Right lung (tissue), 10 donors: ENCODE data around the gene IDH2. TPM values are rescaled to one million over a fixed set of nuclear protein-coding genes. Genes with fewer than 3 reads are reported as not detected.
"Not testable (repeated sequence)": the region's sequence is repeated elsewhere in the genome, so short reads cannot be mapped to it uniquely, and the experiment has no call there.

Source experiments
- DNase-seq, 2 donors: peaks; one replicate each; pipeline ENCODE4 v3.0.0-alpha.2; 2013
- long read RNA-seq, 8 donors: transcript quantifications; one replicate each; lab custom pipeline, GENCODE V29; 2026
- polyA plus RNA-seq, 5 donors: library from polyadenylated mRNA; unstranded; fragments of 120-200 nt; gene quantifications; one replicate each; pipeline versions ENCODE4 v1.2.1 to v1.2.3, GENCODE V29; 2013; ENCODE audit warnings: inconsistent platforms in 1 of 5, low replicate concordance in 1 of 5; ENCODE audit not compliant: insufficient read length in 5 of 5, insufficient read depth in 1 of 5

IDH2 gene
- polyA plus RNA-seq: 100 to 1,000 TPM; 114 to 152 (median 118) TPM
- long read RNA-seq, donor 1, transcript IDH2-201 (11 exons, 2,694 nt): major isoform, 45 of 53 reads
- long read RNA-seq, donor 1, partial matches to known transcripts: 7 of 53 reads
- long read RNA-seq, donor 1, other reads (novel, unspliced or antisense): 0 of 53 reads
- long read RNA-seq, donor 2, transcript IDH2-201 (11 exons, 2,694 nt): major isoform, 37 of 37 reads
- long read RNA-seq, donor 2, partial matches to known transcripts: 0 of 37 reads
- long read RNA-seq, donor 2, other reads (novel, unspliced or antisense): 0 of 37 reads
- long read RNA-seq, donor 3, transcript IDH2-201 (11 exons, 2,694 nt): major isoform, 40 of 51 reads
- long read RNA-seq, donor 3, partial matches to known transcripts: 11 of 51 reads
- long read RNA-seq, donor 3, other reads (novel, unspliced or antisense): 0 of 51 reads
- long read RNA-seq, donor 4, transcript IDH2-201 (11 exons, 2,694 nt): major isoform, 22 of 23 reads
- long read RNA-seq, donor 4, partial matches to known transcripts: 0 of 23 reads
- long read RNA-seq, donor 4, other reads (novel, unspliced or antisense): 0 of 23 reads
- long read RNA-seq, donor 5, transcript IDH2-204 (9 exons, 1,449 nt): minor isoform, 5 of 50 reads
- long read RNA-seq, donor 5, transcript IDH2-201 (11 exons, 2,694 nt): major isoform, 40 of 50 reads
- long read RNA-seq, donor 5, partial matches to known transcripts: 5 of 50 reads
- long read RNA-seq, donor 5, other reads (novel, unspliced or antisense): 0 of 50 reads
- long read RNA-seq, donor 6, transcript IDH2-201 (11 exons, 2,694 nt): major isoform, 51 of 54 reads
- long read RNA-seq, donor 6, partial matches to known transcripts: 0 of 54 reads
- long read RNA-seq, donor 6, other reads (novel, unspliced or antisense): 0 of 54 reads
- long read RNA-seq, donor 7, transcript IDH2-201 (11 exons, 2,694 nt): major isoform, 20 of 21 reads
- long read RNA-seq, donor 7, partial matches to known transcripts: 0 of 21 reads
- long read RNA-seq, donor 7, other reads (novel, unspliced or antisense): 0 of 21 reads
- long read RNA-seq, donor 8, transcript IDH2-201 (11 exons, 2,694 nt): major isoform, 26 of 26 reads
- long read RNA-seq, donor 8, partial matches to known transcripts: 0 of 26 reads
- long read RNA-seq, donor 8, other reads (novel, unspliced or antisense): 0 of 26 reads

DNA sequence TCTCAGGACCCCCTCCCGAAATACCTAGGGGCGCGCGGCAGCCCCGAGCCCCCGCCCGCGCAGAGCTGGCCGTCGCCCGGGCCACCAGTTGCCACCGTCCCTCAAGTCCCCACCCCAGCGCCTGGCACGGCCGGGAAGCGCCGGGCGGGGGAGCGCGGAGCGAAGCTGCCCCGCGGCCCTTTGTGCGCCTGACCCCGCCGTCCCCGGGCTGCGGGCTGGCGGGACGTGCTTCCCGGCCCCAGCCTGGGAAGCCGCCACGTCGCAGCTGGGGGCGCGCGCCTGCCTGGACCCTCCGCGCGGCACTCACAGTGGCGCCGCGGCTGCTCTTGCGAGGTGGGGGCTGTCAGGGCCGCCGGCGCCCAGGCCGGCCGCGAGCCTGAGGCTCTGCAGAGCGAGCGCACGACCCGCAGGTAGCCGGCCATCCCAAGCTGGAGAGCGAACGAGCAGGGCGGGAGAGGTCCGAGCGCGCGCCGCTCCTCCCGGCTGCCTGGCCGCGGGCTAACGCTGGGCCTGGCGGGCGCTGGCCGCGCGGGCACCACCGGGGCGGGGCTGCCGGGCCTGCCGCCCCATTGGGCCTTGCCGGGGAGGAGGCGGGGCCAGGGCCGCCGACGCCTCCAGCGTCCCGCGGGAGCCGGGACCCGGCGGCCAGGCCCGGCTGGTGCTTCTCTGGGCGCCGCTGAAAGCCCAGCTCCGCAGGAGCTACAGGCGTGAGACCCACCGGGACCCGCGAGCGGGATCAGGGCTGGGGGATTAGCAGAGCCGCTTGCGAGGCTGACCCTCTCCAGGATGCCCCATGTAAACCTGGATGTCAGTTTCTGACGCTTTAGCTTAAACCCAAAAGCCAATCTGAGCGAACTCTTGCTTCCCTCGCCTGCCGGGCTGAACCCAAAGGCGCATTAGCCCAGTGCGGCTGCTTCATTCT is at the start of gene IDH2:
Gene IDH2, minus strand, starts transcription at position 500 of the 922 bp plus-strand sequence. Its CDS starts 78 bp downstream, at position 422.
- DNase-seq: peak; percentile 85 to 87

DNA sequence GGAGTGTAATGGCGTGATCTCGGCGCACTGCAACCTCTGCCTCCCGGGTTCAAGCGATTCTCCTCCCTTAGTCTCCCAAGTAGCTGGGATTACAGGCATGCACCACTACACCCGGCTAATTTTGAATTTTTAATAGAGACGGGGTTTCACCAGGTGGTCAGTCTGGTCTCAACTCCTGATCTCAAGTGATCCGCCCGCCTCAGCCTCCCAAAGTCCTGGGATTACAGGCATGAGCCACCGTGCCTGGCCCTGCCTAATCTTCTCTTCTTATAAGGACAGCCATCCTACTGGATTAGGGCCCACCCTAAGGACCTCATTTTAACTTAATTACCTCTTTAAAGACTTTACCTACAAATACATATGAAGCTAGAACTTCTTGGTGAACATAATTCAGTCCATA is 48.3 kb upstream of the IDH2 start:
- DNase-seq: not testable (repeated sequence)

- DNase-seq: no peak
Measured at GRCh38 chr15:90149609-90150340, 47.5 kb upstream of the IDH2 start.

- DNase-seq: not testable (repeated sequence)
Measured at GRCh38 chr15:90146198-90146761, 44.0 kb upstream of the IDH2 start.

DNA sequence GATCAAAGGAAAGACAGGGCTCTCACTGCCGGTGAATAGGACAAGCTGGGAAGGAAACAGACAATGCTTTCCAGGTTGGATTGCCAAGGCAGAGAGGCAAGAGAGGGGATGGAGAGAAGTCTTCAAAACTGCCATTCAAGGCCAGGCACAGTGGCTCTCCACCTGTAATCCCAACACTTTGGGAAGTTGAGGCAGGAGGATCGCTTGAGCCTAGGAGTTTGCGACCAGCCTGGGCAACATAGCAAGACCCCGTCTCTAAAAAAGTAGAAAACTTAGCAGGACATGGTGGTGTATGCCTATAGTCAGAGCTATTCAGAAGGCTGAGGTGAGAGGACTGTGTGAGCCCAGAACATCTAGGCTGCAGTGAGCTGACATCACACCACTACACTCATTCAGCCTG is 43.5 kb upstream of the IDH2 start:
- DNase-seq: no peak

DNA sequence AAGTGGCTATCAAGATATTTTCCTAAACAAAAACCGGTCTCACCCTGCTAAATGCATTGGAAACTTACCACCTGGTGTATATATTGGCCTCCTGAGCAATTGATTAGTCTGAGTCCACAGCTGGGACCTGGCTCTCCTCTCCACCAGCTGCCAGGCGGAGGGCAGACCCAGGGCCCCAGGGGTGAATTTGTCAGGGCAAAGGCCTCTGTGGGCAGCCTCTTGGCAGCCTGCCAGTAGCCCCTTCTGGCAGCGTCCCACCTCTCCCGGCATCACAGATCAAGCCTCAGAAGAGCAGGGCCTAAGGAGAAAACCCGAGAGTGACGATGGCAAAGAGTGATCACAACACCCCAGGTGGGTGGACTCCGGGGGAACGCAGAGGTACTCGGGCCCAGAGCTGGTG is 43.0 kb upstream of the IDH2 start:
- DNase-seq: no peak

DNA sequence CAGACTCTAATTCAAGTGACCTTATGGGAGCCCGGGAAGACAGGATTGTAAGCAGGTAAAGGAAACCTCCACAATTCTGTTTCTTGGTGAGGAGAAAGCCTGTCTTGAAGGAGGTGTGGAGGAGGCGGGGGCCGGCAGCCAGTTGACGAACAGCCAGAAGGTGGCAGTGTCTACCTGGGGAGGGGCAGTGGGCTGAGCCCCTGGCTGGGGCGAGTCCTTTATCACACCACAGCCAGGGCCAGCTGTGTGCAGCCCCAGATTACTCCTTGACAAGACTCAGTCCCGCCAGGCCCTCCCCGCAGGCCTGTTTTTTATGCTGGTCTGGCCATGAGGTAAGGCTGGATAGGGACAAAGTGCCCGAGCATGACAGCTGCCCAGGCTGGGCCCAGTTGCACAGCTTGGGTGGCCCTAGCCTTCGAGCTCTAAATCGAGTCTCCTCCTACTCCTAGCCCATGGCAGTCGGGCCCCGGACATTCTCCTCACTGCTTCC is 40.9 kb upstream of the IDH2 start:
- DNase-seq: peak in 1 of 2 donors; percentile 51

DNA sequence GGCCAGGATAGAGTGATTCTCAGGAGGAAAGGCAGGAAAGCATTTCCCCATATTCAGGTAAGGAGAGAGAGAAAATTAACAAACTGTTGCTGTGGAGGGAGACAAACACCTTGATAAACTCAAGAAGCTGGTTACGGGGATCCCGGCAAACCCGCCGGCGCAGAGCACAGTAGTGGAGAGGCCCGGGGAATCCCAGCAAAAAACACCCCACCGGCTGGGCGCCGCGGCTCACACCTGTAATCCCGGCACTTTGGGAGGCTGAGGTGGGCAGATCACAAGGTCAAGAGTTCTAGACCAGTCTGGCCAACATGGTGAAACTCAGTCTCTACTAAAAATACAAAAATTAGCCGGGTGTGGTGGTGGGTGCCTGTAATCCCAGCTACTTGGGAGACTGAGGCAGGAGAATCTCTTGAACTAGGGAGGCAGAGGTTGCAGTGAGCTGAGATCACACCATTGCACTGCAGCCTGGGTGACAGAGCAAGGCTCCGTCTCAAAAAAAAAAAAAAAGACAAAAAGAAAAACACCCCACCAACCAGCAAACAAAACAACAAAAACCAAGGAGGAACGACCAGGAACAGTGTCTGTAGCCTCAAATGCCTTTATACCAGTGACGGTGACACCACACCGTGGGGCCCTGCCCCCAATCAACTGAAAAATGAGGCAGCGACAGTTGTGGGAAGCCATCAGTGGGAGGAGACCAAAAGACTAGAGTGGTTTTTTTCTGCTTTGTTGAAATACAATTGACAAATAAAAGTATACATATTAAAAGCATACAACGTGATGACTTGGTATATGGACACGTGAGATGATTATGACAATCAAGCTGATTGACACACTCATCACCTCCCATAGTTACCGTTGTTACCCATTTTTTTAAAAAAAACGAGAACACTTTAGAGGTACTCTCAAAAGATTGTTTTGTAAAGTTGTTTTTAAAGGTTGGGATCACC is 40.2 kb upstream of the IDH2 start:
- no peak for DNase-seq

- no peak for DNase-seq
Measured at GRCh38 chr15:90141646-90142045, 39.4 kb upstream of the IDH2 start.

DNA sequence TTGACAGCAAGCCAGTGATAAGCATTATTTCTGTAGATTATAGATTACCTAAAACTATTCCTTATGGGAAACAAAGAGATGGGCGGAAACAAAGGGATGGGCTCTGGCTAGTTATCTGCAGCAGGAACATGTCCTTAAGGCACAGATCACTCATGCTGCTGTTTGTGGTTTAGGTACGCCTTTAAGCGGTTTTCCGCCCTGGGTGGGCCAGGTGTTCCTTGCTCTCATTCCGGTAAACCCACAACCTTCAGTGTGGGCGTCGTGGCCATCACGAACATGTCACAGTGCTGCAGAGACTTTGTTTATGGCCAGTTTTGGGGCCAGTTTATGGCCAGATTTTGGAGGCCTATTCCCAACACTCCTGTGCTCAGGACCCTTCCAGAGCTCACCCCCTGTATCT is 37.3 kb upstream of the IDH2 start:
- not testable (repeated sequence) for DNase-seq

DNA sequence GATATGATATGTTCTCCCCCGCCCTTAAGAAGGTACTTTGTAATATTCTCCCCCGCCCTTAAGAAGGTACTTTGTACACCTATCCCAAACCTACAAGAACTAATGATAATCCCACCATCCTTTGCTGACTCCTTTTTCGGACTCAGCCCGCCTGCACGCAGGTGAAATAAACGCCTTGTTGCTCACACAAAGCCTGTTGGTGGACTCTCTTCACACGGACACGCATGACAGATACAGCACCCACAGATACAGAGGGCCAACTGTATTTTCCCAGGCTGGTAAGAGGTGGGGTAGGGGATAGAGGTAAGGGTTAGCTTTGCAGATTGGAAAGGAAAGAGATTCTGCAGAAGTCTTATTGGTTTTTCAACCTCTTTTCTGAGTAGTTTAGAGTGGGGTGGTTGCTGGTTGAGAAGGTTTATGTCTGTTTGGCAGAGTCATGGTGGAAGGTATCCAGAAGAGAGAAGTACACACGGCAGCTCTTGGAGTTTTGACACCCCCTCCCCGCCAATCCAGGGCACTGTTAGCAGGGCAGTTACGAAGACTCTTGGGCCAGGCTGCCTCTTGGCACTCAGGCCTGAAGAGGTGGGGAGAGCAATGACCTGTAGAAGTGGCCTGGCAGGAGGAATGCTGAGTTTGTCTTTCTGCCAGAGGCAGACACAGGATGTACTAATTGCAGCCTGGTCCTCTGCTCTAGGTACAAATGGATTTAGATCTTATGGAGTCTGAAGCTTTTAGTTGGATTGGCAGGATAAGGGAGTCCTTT is 36.0 kb upstream of the IDH2 start:
- DNase-seq: no peak

- DNase-seq: no peak
Measured at GRCh38 chr15:90132437-90132836, 30.2 kb upstream of the IDH2 start.

DNA sequence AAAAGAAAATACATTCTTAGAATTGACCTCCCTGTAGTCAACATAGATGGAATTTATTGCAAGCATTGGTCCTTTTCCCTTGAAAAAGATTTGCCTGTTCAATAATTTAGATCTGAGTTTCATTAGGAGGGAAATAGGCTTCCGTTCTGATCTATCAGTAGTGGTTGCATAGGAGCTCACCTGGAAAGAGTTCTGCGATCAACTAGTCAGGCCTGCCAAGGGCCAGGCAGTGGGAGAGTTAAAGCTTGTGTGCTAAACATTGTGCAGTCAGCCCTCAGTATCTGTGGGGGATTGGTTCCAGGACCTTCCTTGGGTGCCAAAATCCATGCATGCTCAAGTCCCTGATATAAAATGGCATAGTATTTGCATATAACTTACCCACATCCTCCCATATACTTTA is 29.6 kb upstream of the IDH2 start:
- DNase-seq: no peak

DNA sequence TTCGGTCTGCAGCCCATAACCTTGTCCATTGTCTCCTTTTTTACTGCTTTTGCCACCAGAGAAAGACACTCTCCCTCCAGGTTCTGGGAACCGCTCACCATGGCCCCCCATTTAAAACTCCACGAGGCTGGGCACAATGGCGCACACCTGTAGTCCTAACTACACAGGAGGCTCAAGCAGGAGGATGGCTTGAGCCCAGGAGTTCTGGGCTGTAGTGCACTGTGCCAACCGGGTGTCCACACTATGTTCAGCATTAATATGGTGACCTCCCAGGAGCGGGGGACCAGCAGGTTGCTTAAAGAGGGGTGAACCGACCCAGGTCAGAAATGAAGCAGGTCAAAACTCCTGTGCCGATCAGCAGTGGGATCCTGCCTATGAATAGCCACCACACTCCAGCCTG is 28.0 kb upstream of the IDH2 start:
- no peak for DNase-seq

GRCh38 chr15:90126596-90127435 is 24.5 kb upstream of the IDH2 start:
- DNase-seq: no peak

DNA sequence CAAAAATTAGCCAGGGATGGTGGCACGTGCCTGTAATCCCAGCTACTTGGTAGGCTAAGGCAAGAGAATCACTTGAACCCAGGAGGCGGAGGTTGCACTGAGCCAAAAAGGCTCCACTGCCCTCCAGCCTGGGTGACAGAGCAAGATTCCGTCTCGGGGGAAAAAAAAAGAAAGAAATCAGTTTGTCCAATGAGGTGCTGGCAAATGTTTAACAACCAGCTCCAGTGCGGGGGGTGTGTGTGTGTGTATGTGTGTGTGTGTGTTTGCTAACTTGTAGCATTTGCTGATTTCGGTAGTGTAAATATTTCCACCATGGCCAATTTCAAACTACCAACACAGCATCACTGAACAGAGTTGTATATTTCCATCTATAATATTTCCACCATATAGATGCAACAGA is 23.8 kb upstream of the IDH2 start:
- DNase-seq: no peak

DNA sequence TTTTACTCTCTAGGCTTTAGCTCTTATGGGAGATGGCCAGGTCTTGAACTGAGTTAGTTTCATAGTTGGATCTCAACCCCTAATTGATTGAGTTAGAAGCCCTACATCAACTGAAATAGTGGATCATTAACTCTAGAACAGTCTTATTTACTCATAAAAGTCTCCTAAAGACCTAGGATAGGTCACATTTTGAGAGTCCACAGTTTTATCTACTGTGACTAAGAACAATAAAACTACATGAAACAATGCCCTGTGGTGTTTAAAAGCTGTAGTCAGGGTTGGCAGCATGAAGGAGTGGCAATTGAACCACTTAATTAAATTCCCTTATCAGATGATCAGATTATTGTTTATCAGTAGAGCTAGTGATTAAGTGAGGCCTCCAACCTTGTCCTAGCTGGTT is 22.2 kb upstream of the IDH2 start:
- DNase-seq: no peak
